SU-DHL-6 (cell line): ENCODE data around the gene ZNF574.

ENCODE experiments used
- CTCF ChIP-seq: fragments of 200-600 bp; sonication (generic); IDR thresholded peaks from one replicate; pipeline ENCODE4 v1.5.1; 2017; ENCODE audit warnings: antibody characterized with exemption, mild to moderate bottlenecking, low read length, moderate library complexity; ENCODE audit not compliant: insufficient read depth, poor library complexity, severe bottlenecking
- EZH2phosphoT487 ChIP-seq: fragments of 200-600 bp; sonication (generic), shearing (Covaris generic); conservative IDR thresholded peaks from 2 replicates; pipeline ENCODE4 v1.6.1; 2018; ENCODE audit warnings: mild to moderate bottlenecking, antibody characterized with exemption, low read length, moderate library complexity, mixed read lengths

- TF ChIP-seq CTCF (no peak), EZH2phosphoT487 (no peak)
Observed at GRCh38 chr19:42086188-42086736, 10.3 kb downstream of the ZNF574 start.
